Activated gamma-delta T cell (primary cell): ENCODE data around the gene COL4A2.
"Not testable (repeated sequence)": the region's sequence is repeated elsewhere in the genome, so short reads cannot be mapped to it uniquely, and the experiment has no call there.

Experiments used
- DNase-seq: peaks from one replicate; lab custom pipeline; 2025; lab: John Stamatoyannopoulos, UW

COL4A2 gene

GRCh38 chr13:110379905-110380341, 72.8 kb downstream of the COL4A2 start:
- DNase-seq, result no peak

- DNase-seq, result no peak
Observed at GRCh38 chr13:110380359-110381028, 73.4 kb downstream of the COL4A2 start.

- no peak for DNase-seq
Observed at GRCh38 chr13:110381029-110381360, 73.9 kb downstream of the COL4A2 start.

GRCh38 chr13:110382229-110382628, 75.1 kb downstream of the COL4A2 start:
- no peak for DNase-seq

- DNase-seq, result no peak
Observed at GRCh38 chr13:110382830-110383229, 75.7 kb downstream of the COL4A2 start.

GRCh38 chr13:110387451-110388107, 80.5 kb downstream of the COL4A2 start:
- no peak for DNase-seq

GRCh38 chr13:110388108-110388943, 81.2 kb downstream of the COL4A2 start:
- DNase-seq, result no peak

GRCh38 chr13:110390567-110390966, 83.5 kb downstream of the COL4A2 start:
- no peak for DNase-seq

- DNase-seq, result no peak
Observed at GRCh38 chr13:110391273-110391672, 84.2 kb downstream of the COL4A2 start.

GRCh38 chr13:110392510-110393240, 85.6 kb downstream of the COL4A2 start:
- DNase-seq, result no peak

- no peak for DNase-seq
Observed at GRCh38 chr13:110393761-110394160, 86.7 kb downstream of the COL4A2 start.

- DNase-seq, result no peak
Observed at GRCh38 chr13:110394371-110394841, 87.3 kb downstream of the COL4A2 start.

- DNase-seq, result not testable (repeated sequence)
Observed at GRCh38 chr13:110395616-110396015, 88.5 kb downstream of the COL4A2 start.

- no peak for DNase-seq
Observed at GRCh38 chr13:110396476-110396875, 89.4 kb downstream of the COL4A2 start.

- DNase-seq, result no peak
Observed at GRCh38 chr13:110396913-110397381, 89.9 kb downstream of the COL4A2 start.

GRCh38 chr13:110397436-110398115, 90.5 kb downstream of the COL4A2 start:
- no peak for DNase-seq

- no peak for DNase-seq
Observed at GRCh38 chr13:110398564-110399507, 91.8 kb downstream of the COL4A2 start.

- no peak for DNase-seq
Observed at GRCh38 chr13:110399801-110400200, 92.7 kb downstream of the COL4A2 start.

GRCh38 chr13:110400786-110401533, 93.9 kb downstream of the COL4A2 start:
- DNase-seq, result no peak
